ENCODE results near the gene QRFP.

GRCh38 chr9:130871395-130872062, 25.1 kb downstream of the QRFP start:
- TF ChIP-seq, protein P1, sequence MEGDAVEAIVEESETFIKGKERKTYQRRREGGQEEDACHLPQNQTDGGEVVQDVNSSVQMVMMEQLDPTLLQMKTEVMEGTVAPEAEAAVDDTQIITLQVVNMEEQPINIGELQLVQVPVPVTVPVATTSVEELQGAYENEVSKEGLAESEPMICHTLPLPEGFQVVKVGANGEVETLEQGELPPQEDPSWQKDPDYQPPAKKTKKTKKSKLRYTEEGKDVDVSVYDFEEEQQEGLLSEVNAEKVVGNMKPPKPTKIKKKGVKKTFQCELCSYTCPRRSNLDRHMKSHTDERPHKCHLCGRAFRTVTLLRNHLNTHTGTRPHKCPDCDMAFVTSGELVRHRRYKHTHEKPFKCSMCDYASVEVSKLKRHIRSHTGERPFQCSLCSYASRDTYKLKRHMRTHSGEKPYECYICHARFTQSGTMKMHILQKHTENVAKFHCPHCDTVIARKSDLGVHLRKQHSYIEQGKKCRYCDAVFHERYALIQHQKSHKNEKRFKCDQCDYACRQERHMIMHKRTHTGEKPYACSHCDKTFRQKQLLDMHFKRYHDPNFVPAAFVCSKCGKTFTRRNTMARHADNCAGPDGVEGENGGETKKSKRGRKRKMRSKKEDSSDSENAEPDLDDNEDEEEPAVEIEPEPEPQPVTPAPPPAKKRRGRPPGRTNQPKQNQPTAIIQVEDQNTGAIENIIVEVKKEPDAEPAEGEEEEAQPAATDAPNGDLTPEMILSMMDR (IDR thresholded peaks at IDR 0.05; ENCODE audit: borderline replicate concordance, extremely low read depth, low read length, poor library complexity, severe bottlenecking), result no peak
- no peak for TF ChIP-seq EZH2 (IDR thresholded peaks at IDR 0.05; ENCODE audit: borderline replicate concordance, low read depth, low read length, severe bottlenecking)

Data from DND-41 (cell line).